Subcutaneous adipose tissue (tissue), 4 donors: ENCODE data around the gene IQCE. TPM values are rescaled to one million over a fixed set of nuclear protein-coding genes. Genes with fewer than 3 reads are reported as not detected.

ENCODE experiments used
- total RNA-seq, 4 donors: library from RNA; depleted of rRNA; stranded (reverse); fragments of >200 nt; gene quantifications; one replicate each; pipeline ENCODE4 v1.1.0, GENCODE V29; 2016
- TF ChIP-seq, protein P1 (sequence below): fragments of 450-650 bp; IDR thresholded peaks from one replicate; pipeline ENCODE4 v1.5.1; 2016; ENCODE audit warnings: low read depth, mild to moderate bottlenecking, control low read depth, antibody characterized with exemption, moderate library complexity

IQCE gene
- total RNA-seq, 4 donors from 2014 or later: 9.0 to 20.7 (median 12.6) TPM

DNA sequence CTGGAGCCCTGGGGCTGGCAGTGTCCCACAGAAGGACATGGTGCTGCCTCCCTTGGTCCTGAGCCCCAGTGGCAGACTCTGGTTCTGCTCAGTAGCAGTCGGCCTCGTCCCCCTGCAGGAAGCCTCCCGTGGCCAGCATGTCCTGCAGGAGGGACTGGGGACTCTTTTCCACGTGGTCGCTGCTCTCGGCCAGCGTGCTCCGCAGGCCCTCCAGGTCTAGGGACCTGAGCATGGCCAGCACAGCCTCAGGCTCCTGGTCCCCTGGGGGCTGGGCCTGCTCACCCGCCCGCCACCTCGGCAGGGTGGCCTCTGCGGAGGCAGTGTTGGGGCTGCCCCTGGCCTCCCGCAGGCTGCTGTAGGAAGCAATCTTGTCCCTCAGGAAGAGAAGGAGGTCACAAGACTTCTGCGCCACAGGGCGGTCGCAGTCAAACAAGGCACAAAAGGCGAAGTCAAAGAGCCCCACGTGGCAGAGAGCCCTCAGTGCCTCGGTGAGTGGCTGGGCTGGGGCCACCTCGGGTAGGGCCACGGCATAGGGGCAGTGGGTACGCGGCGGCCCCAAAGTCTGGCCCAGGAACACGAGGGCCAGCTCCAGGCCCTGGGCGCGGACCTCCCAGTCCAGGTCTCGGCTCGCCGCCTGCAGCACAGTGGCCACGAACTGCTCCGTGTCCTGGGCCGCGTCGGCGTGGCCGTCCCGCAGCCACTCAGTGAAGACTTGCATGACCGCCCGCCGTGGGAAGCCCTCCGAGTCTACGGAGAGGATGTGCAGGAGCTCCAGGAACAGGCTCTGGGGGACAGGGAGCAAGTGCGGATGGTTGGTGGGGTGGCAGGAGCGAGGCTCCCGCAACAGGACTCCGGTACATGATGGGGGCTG is 20.6 kb upstream of the IQCE start:
- TF ChIP-seq, protein P1, sequence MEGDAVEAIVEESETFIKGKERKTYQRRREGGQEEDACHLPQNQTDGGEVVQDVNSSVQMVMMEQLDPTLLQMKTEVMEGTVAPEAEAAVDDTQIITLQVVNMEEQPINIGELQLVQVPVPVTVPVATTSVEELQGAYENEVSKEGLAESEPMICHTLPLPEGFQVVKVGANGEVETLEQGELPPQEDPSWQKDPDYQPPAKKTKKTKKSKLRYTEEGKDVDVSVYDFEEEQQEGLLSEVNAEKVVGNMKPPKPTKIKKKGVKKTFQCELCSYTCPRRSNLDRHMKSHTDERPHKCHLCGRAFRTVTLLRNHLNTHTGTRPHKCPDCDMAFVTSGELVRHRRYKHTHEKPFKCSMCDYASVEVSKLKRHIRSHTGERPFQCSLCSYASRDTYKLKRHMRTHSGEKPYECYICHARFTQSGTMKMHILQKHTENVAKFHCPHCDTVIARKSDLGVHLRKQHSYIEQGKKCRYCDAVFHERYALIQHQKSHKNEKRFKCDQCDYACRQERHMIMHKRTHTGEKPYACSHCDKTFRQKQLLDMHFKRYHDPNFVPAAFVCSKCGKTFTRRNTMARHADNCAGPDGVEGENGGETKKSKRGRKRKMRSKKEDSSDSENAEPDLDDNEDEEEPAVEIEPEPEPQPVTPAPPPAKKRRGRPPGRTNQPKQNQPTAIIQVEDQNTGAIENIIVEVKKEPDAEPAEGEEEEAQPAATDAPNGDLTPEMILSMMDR: no peak

DNA sequence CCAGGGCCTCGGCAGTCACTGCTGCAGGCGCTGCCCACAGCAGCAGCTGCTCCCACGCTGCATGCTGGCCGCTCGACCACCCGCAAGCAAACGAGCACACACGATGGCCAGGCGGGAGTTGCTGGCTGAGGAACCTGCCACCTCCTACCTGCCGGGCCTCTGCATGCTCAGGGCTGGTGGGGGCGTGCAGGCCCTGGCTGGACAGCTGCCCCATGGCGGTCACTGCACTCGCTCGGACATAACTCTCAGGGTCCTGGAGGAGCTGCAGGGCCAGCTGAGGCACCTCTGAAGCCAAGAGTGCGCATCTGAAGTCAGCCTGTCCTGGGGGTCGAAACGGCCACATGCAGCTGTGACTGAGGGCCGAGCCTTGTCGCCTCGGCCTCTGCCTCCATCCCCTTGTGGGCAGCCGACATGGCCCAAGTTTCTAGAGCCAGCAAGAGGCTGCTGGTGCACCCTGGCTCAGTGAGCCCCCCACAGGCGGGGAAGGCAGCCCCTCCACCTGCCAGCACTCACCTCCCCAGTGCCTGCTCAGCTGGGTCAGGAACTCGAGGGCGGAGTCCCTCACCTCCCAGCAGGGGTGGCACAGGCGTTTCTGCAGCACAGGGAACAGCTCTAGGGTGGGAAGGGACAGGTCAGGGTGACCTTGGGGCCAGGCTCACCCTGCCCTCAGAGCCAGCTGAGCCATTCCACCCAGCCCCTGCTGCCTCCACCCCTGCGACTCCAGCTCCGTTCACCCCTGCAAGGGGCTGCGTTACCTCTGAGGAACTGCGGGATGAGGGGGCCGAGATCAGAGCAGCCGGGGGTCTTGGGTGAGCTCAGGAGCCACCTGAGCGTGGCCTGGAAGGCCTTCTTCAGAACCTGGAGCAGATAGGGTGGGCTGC is 19.5 kb upstream of the IQCE start:
- TF ChIP-seq, protein P1: no peak

DNA sequence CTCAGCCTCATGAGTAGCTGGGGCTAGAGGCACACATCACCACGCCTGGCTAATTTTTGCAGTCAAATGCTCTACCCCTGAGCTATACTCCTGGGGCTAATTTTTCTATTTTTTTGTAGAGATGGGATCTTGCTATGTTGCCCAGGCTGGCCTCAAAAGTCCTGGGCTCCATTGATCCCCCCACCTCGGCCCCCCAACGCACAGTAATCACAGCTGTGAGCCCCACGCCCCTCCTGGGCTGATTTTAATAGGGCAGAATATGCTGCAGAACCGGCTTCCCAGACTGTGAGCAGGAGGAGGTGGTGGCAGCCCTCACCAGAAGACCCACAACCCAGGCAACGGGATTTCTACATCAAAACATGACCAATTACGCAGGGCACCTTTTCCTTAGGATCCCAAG is 18.6 kb upstream of the IQCE start:
- TF ChIP-seq, protein P1: no peak

DNA sequence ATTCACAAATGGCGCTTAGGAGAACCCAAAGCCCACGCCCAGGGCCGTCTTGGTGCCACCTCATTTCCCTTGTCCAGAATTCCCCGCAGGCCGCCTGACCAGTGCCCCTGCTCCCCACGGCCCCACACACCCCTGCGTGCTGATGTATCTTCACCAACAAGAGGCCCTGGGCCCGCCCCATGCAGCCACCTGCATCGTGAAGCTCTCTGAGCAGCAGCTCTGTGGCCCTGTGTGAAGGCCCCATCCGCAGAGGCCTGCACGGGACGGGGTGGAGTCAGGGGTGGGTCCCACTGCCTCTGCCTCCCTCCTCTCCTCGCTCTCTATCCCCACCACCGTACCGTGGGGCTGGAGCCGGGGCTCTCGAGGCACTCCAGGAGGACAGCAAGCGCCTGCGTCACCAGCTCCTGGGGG is 18.1 kb upstream of the IQCE start:
- TF ChIP-seq, protein P1: no peak

DNA sequence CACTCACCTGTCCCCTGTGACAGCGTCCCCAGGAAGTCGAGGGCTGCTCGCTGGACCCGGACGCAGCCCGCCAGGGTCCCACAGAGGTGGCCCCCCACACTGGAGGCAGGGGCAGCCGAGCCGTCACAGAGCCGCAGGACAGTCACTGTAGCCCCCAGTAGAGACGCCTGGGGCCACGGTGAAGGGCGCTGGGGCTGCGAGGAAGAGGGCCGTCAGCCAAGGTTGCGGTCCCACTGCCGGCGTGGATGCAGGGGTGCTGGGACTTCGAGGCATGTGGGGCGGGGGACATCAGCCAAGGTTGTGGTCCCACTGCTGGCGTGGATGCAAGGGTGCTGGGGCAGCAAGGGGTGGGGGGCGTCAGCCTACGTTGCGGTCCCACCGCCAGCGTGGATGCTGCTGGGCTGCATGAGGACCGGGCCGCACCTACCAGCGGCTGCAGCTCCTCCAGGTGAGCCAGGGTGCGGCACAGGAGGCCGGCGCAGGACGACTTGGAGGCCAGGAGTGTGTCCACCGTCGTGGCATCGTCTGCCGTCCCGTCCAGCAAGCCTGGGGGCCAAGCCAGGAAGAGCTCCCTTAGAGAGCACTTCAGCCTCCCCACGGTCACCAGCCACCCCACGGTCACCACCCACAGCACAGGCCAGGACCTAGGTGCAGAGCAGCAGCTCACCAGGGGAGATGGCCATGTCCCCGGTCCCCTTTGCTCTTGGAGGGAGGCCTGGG is 17.3 kb upstream of the IQCE start:
- TF ChIP-seq, protein P1: no peak

DNA sequence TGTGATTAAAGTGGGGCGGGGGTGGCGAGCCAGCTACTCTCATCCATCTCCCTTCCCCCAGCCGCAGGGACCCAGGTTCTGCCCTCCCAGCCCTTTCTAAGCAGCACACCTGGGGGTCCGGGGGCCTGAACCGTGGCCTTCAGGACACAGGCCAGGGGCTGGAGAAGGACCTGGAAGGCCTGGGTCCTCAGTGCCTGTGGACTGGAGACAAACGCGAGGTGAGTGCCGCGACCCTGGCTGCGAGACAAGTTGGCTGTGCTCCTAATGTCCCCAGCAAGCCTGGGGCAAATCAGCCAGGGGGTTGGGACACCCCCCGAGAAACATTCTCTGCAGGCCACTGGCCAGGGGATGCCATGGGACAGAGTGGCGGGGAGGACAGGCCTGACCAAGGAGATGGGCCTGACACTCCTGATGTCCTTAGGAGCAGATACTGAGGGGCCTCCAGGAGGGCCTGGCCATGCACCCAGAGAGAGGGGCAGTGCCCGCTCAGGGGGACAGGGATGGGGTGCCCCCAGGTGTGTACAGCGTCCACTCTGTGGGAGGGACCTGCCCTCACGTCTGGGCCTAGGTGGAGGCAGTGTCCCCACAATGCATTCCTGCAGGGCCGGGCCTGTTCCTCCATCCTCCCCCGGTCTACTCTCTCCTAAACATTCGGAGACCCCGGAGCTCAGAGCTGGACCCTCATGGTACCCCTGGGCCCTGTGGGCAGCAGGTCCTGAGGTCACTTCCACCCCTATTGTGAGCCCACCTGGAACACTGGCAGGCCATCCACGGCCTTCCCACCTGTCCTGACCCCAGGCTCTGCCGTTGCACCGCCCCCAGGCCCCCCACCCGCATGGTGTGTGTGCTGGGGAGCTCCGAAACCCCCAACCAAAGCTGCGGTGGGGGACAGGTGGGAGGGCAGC is 16.5 kb upstream of the IQCE start:
- TF ChIP-seq, protein P1: no peak
